DMS114 treated with DMSO at 0.1 percent for 48 hours (cell line): ENCODE measurements around the gene UVRAG.
"Not testable (repeated sequence)": the region's sequence is repeated elsewhere in the genome, so short reads cannot be mapped to it uniquely, and the experiment has no call there.

Experiments used
- DNase-seq: peaks from one replicate; lab custom pipeline; 2025; ENCODE audit not compliant: unreplicated experiment; lab: John Stamatoyannopoulos, UW

UVRAG gene

GRCh38 chr11:75910426-75911145, 95.6 kb downstream of the UVRAG start:
- DNase-seq: no peak

- no peak for DNase-seq
Measured at GRCh38 chr11:75911459-75911858, 96.4 kb downstream of the UVRAG start.

GRCh38 chr11:75913984-75914383, 99.0 kb downstream of the UVRAG start:
- DNase-seq: no peak

DNA sequence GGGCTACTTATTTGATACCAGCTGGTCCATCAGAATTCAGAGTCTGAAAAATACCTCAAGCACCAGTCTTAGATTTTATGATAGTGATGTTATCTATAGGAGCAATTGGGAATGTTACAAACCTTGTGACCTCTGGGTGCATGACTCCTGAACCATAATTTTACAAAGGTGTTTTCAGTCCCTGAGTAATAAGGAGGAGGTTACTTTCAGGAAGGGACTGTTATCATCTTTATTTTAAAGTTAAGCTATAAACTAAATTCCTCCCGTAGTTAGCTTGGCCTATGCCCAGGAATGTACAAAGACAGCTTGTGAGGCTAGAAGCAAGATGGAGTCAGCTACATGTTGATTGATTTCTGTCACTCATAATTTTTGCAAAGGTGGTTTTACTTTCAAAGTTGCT, 101.9 kb downstream of the UVRAG start:
- no peak for DNase-seq

GRCh38 chr11:75918331-75918730, 103.3 kb downstream of the UVRAG start:
- DNase-seq: no peak

GRCh38 chr11:75919525-75919924, 104.5 kb downstream of the UVRAG start:
- no peak for DNase-seq

DNA sequence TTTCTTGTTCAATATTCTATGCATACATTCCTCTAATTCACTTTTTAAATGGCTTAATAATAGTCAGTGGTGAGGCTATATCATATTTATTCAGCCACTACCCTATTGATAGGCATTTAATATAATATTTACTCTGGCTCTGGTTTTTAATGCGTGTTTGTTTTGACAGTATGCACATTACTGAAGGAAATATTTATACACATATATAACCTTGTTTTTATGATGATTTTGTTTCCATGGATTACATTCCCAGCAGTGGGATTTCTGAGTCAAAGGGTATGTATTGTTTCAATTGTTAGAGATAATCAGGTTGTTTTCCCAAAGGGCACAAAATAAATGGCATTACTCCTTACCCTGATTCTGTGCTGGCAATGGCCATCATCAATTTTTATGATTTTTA, 105.8 kb downstream of the UVRAG start:
- no peak for DNase-seq

- no peak for DNase-seq
Measured at GRCh38 chr11:75921808-75922207, 106.8 kb downstream of the UVRAG start.

GRCh38 chr11:75924966-75925784, 110.2 kb downstream of the UVRAG start:
- no peak for DNase-seq

DNA sequence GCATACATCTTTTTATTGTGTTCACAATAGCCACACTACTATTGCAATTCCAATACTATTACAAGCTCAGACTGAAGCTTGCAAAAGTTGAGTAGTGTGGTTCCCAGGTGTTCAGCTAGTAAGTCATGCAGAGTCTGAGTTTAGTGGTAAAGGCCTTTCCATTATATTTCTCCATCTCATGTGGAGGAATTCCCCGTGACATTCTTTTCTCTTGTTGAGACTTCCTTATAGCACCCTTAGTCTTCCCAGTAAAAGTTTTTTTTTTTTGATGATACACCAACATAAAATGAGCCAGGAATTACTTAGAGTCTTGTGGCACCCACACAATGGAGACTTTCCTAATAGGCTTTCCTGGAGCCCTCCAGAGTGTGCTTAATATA, 110.8 kb downstream of the UVRAG start:
- no peak for DNase-seq

DNA sequence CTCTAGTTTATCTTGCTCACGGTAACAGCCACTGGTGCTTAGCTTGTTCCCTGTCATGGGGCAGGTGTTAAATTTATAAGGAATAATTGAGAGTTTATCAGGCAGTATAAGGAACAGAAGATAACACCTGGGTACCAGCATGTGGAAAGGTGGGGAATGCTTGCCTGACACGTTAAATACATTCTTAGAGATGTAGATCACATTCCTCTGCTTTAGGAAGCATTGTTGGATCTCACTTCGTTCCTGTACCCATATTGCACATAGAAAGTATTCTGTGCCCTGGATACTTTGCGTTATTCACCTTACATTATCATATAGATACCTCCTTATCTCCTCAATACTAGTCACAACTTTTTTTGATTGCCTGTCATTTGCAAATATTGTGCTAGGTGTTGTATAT, 114.7 kb downstream of the UVRAG start:
- no peak for DNase-seq

- DNase-seq: no peak
Measured at GRCh38 chr11:75930534-75930933, 115.5 kb downstream of the UVRAG start.

GRCh38 chr11:75931124-75931523, 116.1 kb downstream of the UVRAG start:
- no peak for DNase-seq

- not testable (repeated sequence) for DNase-seq
Measured at GRCh38 chr11:75933736-75934135, 118.7 kb downstream of the UVRAG start.

GRCh38 chr11:75934851-75935250, 119.8 kb downstream of the UVRAG start:
- no peak for DNase-seq

GRCh38 chr11:75938543-75938942, 123.5 kb downstream of the UVRAG start:
- DNase-seq: no peak

DNA sequence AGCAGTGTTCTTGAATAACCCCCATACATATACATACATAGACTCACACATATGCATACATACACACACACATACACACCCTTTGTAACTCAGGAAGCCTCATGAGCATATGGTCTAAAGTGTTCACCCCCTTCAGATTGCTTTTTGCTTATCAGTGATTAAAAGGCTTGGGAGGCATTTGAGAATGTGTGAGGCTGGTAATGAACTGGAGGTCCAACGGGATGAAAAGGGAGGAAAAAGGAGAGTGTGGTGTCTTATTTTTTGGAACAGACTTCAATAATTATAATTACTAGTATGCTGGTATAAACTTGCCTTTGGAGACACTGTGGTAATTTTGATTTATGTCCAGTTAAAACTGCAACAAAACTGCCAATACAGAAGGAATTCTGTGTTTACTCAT, 124.5 kb downstream of the UVRAG start:
- DNase-seq: no peak

- DNase-seq: no peak
Measured at GRCh38 chr11:75939992-75940391, 125.0 kb downstream of the UVRAG start.

DNA sequence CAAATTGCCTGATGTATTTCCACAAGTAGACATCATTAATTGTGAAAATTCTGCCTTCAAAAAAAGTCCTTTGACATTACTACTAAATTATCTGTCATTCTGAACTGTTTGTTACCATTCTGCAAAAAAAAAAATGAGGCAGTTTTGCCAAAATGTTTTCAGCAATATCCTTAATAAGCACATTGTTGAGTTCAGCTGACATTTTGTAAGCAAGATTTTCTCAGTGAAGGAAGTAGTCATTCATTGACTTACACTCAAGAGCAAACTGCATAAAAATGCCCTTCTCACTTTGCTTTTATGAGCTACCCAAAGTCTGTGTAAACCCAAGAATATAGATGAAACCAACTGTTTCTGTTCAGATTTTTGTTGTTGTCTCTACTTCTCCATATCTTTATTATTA, 125.9 kb downstream of the UVRAG start:
- no peak for DNase-seq

DNA sequence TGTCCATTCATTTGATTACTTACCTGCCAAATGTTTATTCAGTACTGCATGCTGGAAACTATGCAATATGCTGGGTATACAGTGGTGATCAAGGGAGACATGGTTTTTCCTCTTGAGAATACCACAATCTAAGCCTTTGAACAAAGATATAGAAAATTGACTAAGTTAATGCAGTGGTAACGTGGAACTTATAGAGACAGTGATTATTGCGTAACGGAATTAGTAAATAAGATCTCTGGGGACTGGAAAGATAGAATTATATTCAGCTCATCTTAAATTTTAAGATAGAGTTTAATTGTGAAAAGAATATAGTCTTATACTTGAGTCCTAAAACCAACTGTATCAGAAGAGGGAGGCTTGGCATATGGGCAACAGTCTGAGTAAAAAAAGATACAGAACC, 129.5 kb downstream of the UVRAG start:
- no peak for DNase-seq

DNA sequence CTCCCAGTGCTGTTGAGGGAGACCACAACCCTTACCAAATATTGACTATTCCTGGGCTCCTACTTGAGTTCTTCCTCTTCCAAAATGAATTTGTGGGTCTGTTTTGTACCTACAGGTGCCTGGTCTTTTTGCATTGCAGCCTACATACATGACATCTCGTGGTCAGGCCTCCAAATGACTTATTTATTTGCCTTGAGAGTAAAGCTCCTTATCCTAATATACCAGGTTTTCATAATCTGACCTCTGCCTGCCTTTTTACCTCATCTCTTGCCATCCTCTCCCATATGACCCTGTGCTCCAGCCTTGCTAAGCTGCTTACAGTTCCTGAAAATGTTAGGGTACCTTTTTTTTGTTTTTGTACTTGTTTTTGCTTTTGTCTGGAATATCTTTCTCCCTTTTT, 130.4 kb downstream of the UVRAG start:
- no peak for DNase-seq

DNA sequence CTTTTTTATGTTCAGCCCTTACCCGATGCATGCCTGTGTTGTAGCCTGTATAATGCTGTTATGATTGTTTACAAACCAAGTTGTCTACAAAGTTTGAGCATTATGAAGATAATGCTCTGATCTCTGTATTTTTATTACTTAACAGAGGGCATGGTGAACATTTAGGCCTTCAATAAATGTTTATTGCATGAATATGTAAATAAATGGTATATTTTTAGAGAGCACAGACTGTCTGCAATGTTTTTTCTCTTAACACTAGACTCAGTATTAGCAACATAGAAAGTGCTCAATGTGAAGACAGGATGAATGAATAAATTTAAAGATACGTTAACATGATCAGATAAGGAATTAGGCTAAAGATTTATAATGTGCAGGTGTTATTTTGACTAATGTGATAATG, 130.9 kb downstream of the UVRAG start:
- DNase-seq: no peak
